Hematopoietic multipotent progenitor cell treated with erythropoietin and hydrocortisone succinate and interleukin-3 and kit ligand, for 6 days (in vitro differentiated cells): ENCODE measurements around the gene SKIC8.
A peak's percentile ranks its signal among the peaks of the same experiment; 100 is the strongest.

Source experiments
- DNase-seq: peaks from one replicate; pipeline ENCODE4 v3.0.0-alpha.2; 2015

Gene SKIC8

DNA sequence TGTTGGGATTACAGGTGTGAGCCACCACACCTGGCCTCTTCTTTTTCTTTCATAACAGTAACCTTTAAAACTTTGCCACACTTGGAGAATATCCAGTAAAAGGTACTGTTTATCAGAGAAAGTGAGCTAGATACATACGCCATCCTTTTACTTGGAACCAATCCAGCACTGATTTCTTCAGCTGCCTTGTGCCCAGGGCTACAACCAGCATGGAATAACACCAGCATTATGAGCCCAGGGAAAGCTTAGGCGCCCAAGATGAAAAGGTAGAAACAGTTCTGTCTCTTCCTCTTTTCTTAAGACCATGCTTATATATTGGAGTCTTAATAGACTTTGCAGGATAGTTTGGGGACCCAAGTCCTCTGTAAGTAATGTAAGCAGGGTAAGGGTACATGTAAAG, 8.4 kb downstream of the SKIC8 start:
- DNase-seq: no peak

DNA sequence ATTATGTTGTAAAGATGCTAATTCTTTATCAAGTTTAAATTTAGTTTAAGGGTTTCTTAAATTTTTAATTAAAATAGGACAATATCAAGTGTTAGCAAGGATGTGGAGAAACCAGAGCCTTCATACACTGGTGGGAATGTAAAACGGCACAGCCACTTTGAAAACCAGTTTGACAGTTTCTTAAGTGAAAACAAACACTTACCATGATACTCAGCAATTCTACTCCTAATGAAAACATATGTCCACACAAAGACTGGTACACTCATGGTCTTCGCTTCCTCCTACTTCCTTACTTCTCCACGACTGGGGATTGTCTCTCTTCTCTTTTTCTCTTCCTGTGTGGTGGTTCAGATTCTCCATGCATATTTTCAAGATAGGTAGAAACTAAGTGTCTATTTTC, 9.2 kb downstream of the SKIC8 start:
- no peak for DNase-seq

- no peak for DNase-seq
Measured at GRCh38 chr15:78284758-78285157, 14.7 kb downstream of the SKIC8 start.

DNA sequence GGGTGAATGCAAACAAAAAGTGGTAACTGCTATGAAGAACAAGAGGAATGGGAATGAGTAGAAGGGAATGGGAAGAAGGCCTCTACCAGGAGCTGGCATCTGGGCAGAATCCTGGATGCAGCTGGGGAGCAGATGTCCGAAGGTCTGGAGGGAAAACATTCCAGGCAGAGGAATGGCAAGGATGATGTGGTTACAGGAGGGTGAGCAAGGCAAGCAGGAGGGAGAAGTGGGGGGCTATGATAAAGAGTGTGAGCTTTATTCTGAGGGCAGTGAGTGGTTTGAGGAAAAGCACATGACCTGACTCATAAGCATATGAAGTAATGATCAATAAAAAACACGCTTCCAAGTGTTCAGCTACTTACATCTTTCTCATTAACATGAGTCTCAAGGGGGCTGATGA, 17.1 kb downstream of the SKIC8 start:
- no peak for DNase-seq

- no peak for DNase-seq
Measured at GRCh38 chr15:78280319-78281072, 18.9 kb downstream of the SKIC8 start.

DNA sequence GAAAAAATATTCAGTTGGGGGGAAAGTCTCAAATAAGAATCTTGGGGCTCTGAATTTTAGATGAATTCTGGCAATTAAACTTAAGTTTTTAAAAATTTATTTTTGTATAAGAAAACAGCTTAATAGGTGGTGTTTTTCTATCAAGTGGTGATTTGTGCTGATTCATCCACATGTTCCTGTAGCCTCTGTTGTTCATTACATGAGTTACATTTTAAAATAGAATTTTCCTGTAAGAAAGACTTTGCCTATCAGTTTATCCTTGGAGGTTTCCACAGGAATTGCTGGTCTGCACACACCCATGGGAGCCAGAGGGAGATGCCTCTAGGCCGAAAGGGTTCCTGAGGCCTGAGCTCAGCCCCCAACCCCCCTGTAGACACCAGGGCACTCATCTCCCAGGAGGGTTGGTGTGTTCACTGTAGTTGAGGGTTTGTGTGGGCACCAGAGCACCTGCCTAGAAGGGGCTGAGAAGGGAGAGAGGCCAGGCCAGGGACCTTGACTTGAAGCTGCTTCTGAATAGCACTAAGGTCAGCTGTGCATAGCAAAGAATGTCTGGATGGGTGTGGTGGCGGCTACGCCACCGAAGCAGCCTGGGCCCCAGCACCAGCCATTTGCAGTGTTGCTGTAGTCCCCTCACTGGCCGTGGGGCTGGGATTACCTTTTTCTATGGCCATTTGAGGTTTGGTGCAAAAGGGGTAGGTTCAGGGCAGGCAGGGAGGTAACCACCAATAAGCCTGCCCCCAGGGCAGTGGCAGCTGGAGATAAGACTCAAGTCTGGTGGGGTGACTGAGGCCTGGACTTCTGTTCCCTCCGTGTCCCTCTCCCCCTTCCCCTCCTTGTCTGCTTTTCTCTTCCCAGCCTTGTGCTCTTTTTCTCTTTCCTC, 23.1 kb downstream of the SKIC8 start:
- peak; percentile 91 for DNase-seq

DNA sequence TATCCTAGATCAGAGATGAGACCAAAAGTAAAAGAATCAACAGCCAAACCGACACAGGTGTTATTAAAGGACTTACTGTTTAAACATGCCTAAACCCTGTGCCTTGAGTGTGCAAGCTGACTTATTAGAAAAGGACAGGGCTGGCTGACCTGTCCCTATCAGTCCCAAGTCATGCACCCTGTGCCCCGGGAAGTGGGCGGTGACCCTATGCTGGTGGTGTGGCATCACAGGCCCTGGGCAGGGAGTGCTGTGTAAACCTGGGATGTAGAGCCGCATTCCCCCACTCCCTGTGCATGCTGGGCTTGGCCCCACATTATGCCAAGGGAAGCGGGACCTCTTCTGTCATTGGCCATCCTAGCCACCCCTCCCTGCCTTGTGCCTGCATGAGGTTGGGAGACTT, 24.4 kb downstream of the SKIC8 start:
- no peak for DNase-seq

DNA sequence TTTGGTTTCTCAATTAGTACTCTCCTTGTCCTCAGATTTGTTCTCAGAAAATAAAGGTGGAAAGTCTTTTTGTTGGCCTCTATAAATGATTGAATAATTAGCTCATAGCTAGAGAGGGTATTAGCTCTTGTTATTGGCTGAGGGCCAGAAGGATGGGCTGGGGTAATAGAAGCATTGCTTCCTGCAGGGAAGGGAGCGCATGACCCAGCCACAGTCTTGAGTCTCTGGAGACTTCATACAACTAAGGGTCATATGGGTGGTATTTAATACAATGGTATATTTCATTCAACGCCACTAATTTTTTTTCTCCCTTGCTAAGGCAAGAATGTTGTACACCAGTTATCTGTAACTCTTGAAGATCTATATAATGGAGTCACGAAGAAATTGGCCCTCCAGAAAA, 26.6 kb downstream of the SKIC8 start:
- DNase-seq: no peak

GRCh38 chr15:78272316-78272715, 27.1 kb downstream of the SKIC8 start:
- DNase-seq: no peak

DNA sequence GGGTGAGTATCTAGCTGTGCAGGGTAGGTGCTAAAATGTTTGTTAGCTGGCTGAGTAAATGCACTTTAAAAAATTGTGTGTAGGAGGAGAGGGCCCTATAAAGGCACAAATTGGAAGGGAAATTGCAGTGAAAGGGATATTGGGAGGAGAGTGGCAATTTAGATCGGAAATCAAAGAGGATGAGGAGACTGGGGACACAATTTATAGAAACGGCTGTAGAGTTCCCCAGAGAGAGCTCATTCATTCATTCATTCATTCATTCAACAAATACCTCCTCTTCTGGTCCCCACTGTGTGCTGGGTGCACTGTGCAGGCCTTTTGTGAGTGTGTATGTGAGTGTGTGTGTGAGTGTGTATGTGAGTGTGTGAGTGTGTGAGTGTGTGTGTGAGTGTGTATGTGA, 32.6 kb downstream of the SKIC8 start:
- DNase-seq: no peak

GRCh38 chr15:78266229-78266628, 33.2 kb downstream of the SKIC8 start:
- DNase-seq: no peak

DNA sequence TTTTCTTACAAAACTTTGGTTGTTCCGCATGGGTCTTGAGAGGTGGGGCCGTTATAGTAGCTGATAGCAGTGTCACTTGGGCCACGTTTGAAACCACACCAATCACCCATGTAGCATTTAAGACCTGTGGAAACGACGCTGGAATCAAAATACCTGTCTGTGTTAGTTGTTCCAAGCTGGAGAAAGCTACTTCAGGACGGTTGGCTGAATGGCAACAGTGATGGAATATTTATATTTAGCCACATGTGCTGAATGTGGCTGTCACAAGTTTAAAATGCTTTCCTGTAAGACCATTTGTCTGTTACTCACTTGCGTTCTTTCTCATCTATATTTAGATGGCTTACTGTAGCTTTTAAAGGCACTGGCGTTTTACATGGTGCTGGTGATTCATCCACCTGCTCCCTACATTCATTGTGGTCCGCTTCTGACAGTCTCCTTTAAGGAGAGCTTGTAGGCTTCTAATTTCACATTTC, 33.6 kb downstream of the SKIC8 start:
- peak; percentile 55 for DNase-seq

DNA sequence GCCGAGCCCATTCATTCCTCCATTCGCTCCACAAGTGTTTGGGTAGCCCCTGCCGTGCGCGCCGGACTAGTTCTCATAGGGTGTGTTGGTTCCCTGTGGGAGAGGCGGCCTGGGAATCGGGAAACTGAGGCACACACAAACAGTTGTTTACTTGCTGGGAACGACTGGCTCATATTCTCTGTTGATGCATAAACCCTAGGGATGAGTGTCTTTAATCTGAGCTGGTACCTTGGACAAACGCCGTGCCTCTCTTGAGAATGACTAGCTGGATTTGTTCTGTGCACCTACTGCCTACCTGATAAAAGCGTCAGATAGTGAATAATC, 34.3 kb downstream of the SKIC8 start:
- no peak for DNase-seq

DNA sequence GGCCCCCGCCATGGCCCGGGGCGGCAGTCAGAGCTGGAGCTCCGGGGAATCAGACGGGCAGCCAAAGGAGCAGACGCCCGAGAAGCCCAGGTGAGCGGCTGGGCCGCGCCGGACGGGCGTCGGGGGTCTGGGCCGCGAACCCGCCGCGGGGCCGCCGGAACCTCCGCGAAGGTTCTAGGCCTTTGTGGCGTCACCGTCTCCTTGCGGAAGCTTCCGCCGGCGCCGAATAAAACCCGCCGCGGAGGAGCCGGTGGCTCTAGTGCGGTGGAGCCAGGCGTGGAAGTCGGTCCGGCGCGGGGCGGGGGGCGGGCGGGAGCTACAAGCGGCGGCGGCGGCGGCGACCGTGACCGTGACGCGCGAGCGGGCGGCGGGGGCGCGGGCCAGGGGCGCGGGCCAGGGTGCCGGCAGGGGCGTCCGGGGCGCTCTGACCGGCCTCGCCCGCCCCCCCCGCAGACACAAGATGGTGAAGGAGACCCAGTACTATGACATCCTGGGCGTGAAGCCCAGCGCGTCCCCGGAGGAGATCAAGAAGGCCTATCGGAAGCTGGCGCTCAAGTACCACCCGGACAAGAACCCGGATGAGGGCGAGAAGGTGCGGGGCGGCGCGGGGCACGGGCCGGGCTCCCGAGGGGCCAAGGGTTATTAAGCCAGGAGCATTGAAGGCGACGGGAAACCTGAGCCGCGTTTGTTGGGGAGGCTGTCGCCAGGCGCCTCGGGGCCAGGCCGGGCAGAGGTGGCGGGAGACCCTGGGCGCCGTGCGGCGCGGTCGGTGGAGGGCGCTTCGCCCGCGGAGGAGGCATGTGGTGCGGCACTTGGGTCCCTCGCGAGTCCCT, 34.9 kb downstream of the SKIC8 start, which contains the start of gene DNAJA4:
Gene DNAJA4 (plus strand): TSS at position 259 of the 833 bp plus-strand sequence. CDS start 202 bp downstream, at position 461.
- peak; percentile 68 for DNase-seq

DNA sequence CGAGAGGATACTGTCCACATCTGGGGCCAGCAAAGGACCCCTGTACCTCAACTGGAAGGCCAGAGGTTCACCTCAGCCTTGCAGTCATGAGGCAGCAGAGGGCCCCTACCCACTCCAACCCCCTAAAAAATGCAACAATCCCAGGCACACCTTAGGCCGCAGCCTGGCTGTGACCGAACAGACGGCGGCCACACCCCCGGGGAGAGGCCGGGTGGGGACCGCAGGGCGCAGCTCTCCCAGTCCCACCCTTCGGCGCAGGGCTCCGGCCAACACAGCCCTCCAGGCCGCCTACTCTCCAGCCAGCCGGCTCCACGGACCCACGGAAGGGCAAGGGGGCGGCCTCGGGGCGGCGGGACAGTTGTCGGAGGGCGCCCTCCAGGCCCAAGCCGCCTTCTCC, 35.5 kb downstream of the SKIC8 start:
- DNase-seq: peak; percentile 63

DNA sequence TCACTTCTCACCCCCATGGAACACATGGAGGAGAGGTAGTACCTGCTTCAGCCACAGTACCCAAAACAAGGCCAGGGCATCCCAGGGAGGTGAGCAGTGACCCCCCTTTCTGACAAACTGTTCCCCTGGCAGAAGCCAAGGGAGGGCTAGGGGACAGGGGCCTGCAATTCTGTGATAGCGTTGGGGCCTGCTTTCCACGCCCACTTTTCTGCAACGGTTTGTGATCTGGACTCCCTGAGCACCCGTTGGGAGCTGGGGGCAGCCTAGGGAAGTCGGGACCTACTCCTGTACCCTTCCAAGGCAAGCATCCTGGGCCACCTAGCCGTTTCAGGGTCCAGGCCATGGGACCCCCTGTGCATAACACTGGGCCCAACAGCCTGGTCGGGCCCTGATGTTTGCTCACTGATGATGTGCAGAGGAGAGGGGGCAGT, 36.0 kb downstream of the SKIC8 start:
- DNase-seq: peak; percentile 94

DNA sequence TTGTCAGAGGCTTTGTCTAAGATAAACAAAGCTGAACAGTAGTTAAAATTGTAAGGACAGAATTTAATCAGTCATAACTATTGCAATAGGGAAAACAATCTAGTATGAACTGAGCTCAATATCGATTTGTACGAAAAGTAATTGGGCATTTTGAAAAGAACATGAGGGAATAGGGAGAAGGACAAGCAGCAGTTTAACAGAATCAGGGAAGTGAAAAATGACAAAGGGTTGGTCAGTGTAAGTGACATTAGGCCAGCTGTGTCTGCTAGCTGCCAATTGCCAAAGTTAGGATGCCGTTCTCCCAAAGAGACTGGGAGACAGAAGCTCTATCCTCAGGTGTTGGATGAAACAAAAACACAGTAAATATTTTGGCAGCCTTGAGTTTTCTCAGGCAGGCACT, 38.3 kb downstream of the SKIC8 start:
- DNase-seq: no peak

DNA sequence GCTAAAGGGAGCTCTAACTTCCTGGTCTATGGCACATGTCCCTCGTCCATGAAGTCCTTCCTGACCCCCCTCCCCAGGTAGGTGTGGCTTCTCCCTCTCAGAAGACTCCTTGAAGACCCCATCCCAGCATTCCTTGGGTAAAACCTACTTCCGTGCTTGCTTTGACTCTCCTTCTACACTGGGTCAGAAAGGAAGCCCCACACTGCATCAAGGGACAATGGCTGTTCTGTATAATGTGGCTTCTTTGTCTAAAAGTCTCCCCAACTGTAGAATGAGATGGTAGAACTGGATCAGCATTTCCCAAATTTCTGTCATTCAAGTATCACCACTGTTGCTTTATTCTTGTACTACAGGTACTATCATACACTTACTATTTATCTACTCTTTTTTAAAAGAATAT, 38.9 kb downstream of the SKIC8 start:
- no peak for DNase-seq

DNA sequence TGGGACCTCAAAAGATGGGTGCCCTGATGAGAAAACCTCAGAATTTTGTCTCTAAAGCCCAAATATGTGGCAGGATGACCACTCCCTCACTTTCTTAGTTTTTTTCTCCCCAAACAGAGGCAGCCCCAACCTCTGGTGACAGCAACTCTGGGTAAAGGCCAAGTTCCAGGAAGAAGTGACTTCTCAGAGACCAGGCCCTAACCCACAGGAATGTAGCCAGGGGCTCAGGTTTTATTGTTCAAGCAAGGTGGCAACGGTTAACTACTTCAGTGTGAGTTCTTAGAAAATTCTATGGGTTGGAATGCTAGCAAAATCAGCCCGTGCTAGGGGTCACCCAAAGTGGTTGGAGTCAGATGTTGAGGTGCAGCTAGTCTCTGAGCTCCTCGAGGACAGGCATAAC, 40.2 kb downstream of the SKIC8 start:
- no peak for DNase-seq

- no peak for DNase-seq
Measured at GRCh38 chr15:78257681-78258080, 41.7 kb downstream of the SKIC8 start.

DNA sequence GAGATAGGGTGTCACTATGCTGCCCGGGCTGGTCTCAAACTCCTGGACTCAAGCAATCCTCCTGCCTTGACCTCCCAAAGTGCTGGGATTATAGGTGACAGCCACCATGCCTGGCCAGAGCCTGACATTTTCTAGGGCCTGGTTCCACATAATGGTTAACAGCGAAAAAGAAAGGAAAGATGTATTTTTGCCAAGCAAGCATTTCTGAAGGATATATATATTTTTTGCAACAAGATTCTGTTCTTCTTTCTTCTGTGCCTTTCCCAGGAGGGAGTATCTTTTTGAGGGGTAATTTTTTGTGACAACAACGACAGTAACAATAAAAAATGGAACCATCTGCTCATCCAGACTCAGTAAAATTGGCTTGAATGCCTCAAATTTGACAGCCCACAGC, 43.4 kb downstream of the SKIC8 start:
- no peak for DNase-seq

GRCh38 chr15:78255421-78256043, 43.9 kb downstream of the SKIC8 start:
- no peak for DNase-seq

DNA sequence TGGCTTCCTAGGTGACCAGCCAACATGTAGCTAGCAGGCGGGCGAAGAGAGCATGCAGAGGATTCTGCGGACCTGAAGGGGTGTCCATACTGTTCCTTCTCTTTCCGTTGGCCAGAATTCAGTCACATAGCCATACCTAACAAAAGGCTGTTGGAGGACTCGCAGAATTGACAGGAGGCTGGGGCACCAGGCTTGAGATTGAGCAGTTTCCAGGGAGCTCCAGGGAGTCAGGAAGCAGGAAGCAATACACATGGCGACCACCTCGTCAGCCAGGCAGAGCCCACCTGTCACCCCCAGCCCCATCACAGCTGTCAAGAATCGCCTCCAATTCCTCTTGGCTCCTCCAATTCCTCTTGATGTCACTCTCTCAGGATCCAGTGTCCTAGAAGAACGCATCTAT, 48.3 kb downstream of the SKIC8 start:
- no peak for DNase-seq
